ENCODE data around the gene ZFP69B. TPM values are rescaled to one million over a fixed set of nuclear protein-coding genes. Genes with fewer than 3 reads are reported as not detected.
A peak's percentile ranks its signal among the peaks of the same experiment; 100 is the strongest.

The ZFP69B gene
- total and polyA plus RNA-seq, 10 of the 15 experiments (the other 5 are each of a cell fraction or from before 2014, with no cell fraction given) = 1.3 to 5.7 (median 3.4) TPM

DNA sequence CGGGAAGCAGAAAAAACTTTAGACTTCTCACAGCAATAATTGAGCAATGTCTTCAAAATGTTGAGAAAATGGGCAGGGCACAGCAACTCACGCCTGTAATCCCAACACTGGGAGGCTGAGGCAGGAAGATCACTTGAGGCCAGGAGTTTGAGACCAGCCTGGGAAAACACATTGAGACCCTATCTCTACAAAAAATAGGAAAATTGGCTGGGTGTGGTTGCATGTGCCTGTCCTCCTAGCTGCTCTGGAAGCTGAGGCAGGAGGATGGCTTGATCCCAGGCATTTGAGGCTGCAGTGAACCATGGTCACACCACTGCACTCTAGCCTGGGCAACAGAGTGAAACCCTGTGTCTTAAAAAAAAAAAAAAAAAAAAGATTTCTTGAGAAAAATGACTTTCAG is 19.1 kb downstream of the ZFP69B start:
- H4K20me1 ChIP-seq (ENCODE audit: control insufficient read depth, insufficient read depth) = no peaks in the 10 kb centered on the region
- POLR2A ChIA-PET = no interaction called here
- H3K27ac ChIP-seq (ENCODE audit: control insufficient read depth, insufficient read depth) = no peak overlapping the region
- H2AFZ ChIP-seq (ENCODE audit: control insufficient read depth, low read depth, low read length) = no peak overlapping the region
- H3K9ac ChIP-seq (ENCODE audit: control insufficient read depth, insufficient read depth, low read length) = no peak overlapping the region
- RAD21 ChIA-PET (ENCODE audit: unreplicated experiment) = no interaction called here
- no peak for TF ChIP-seq SP1 (IDR thresholded peaks at IDR 0.05; ENCODE audit: low read depth, low read length)
- no peak for TF ChIP-seq ASH2L (IDR thresholded peaks at IDR 0.05; ENCODE audit: borderline replicate concordance, low read depth)
- no peak for TF ChIP-seq MXI1 (IDR thresholded peaks at IDR 0.05; ENCODE audit: low read depth, low read length)
- FAIRE-seq = no peak
- ATAC-seq = no peak
- no peak for DNase-seq (ENCODE audit: low read depth, low spot score)
- H3K9me3 ChIP-seq (replicated peaks; ENCODE audit: control insufficient read depth, insufficient read depth, low read length) = peaks cover 30% of the 10 kb centered on the region
- CTCF ChIA-PET = interaction anchor here (1.8 kb wide), 1 partner anchor 31 kb away, joined by 6 read pairs; no protein-coding TSS in a partner anchor
- no peak overlapping the region for H3K4me3 ChIP-seq
- H3K79me2 ChIP-seq (ENCODE audit: control insufficient read depth, insufficient read depth, low read length) = no peaks in the 10 kb centered on the region
- no TSS peak for BruUV-seq (replicated peaks)
- SMC1A ChIA-PET (ENCODE audit: uncharacterized antibody, unreplicated experiment) = interaction anchor here (1.0 kb wide), 1 partner anchor 19 kb away, joined by 3 read pairs; the partner anchor contains the start of gene ZFP69B
- no peak overlapping the region for H3K4me2 ChIP-seq (ENCODE audit: control insufficient read depth, insufficient read depth)
- no peaks in the 10 kb centered on the region for H3K27me3 ChIP-seq (replicated peaks in 1 of 2; ENCODE audit: control insufficient read depth in 2 of 2, insufficient read depth in 2 of 2, low read length in 1 of 2)
- no peaks in the 10 kb centered on the region for H3K4me1 ChIP-seq (ENCODE audit: control insufficient read depth, insufficient read depth, low read length)
- in situ Hi-C loops (cut with MboI) (no loop called here), intact Hi-C loops (cut with micrococcal nuclease; ENCODE audit: unreplicated experiment) (no loop called here)
- WGBS (ENCODE audit: insufficient coverage, insufficient replicate concordance, low lambda C conversion rate, missing lambda C conversion rate) = 94% methylated on average over 2 of the region's 2 CpGs
- no peaks in the 10 kb centered on the region for H3K36me3 ChIP-seq (ENCODE audit: control insufficient read depth in 2 of 2, insufficient read depth in 2 of 2, low read length in 1 of 2)

DNA sequence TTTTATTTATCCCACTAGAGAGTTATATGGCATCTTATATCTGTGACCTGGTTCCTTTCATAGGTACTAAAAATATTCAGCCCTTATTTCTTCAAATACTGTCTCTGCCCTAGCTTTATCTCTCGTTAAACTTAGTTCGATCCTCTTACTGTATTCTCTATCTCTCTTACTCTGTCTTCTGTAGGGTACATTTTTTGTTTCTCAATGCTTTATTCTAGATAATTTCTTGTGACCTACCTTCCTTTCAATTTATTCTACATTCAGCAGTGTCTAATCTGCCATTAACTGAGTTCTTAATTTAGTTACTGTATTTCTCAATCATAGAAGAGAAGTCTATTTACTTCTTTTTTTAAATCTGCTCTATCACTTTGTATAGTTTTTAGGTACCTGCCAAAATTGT is 25.0 kb downstream of the ZFP69B start:
- no peak overlapping the region for H3K9ac ChIP-seq (ENCODE audit: control insufficient read depth, insufficient read depth, low read length)
- SMC1A ChIA-PET (ENCODE audit: uncharacterized antibody, unreplicated experiment) = interaction anchor here (1.4 kb wide), 1 partner anchor 20 kb away, joined by 3 read pairs; no protein-coding TSS in a partner anchor
- no peak overlapping the region for H3K4me3 ChIP-seq
- H3K27ac ChIP-seq (ENCODE audit: control insufficient read depth, insufficient read depth) = no peak overlapping the region
- FAIRE-seq (no peak), ATAC-seq (no peak), DNase-seq (ENCODE audit: low read depth, low spot score) (no peak)
- WGBS (ENCODE audit: insufficient coverage, insufficient replicate concordance, low lambda C conversion rate, missing lambda C conversion rate) = 97% methylated on average over 2 of the region's 2 CpGs
- no peak overlapping the region for H2AFZ ChIP-seq (ENCODE audit: control insufficient read depth, low read depth, low read length)
- in situ Hi-C loops (cut with MboI) (no loop called here), intact Hi-C loops (cut with micrococcal nuclease; ENCODE audit: unreplicated experiment) (no loop called here)
- no TSS peak for BruUV-seq (replicated peaks)
- no peaks in the 10 kb centered on the region for H3K4me1 ChIP-seq (ENCODE audit: control insufficient read depth, insufficient read depth, low read length)
- no peaks in the 10 kb centered on the region for H4K20me1 ChIP-seq (ENCODE audit: control insufficient read depth, insufficient read depth)
- H3K9me3 ChIP-seq (replicated peaks; ENCODE audit: control insufficient read depth, insufficient read depth, low read length) = peaks cover 13% of the 10 kb centered on the region; the same call in 2 of the 3 replicates
- TF ChIP-seq ZZZ3 (IDR thresholded peaks at IDR 0.05; ENCODE audit: control insufficient read depth, insufficient read length, low read depth) = no peak
- no peak for TF ChIP-seq CEBPB (IDR thresholded peaks at IDR 0.05; ENCODE audit: borderline replicate concordance in 1 of 2, low read depth in 2 of 2, low read length in 2 of 2)
- TF ChIP-seq, protein P1, sequence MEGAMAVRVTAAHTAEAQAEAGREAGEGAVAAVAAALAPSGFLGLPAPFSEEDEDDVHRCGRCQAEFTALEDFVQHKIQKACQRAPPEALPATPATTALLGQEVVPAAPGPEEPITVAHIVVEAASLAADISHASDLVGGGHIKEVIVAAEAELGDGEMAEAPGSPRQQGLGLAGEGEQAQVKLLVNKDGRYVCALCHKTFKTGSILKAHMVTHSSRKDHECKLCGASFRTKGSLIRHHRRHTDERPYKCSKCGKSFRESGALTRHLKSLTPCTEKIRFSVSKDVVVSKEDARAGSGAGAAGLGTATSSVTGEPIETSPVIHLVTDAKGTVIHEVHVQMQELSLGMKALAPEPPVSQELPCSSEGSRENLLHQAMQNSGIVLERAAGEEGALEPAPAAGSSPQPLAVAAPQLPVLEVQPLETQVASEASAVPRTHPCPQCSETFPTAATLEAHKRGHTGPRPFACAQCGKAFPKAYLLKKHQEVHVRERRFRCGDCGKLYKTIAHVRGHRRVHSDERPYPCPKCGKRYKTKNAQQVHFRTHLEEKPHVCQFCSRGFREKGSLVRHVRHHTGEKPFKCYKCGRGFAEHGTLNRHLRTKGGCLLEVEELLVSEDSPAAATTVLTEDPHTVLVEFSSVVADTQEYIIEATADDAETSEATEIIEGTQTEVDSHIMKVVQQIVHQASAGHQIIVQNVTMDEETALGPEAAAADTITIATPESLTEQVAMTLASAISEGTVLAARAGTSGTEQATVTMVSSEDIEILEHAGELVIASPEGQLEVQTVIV (IDR thresholded peaks at IDR 0.05; ENCODE audit: borderline replicate concordance, partially characterized antibody) = no peak
- TF ChIP-seq FOXM1 (IDR thresholded peaks at IDR 0.05; ENCODE audit: low read depth, low read length) = no peak
- no peak for TF ChIP-seq MEF2B (IDR thresholded peaks at IDR 0.05; ENCODE audit: partially characterized antibody, poor library complexity, severe bottlenecking)
- TF ChIP-seq, protein P2, sequence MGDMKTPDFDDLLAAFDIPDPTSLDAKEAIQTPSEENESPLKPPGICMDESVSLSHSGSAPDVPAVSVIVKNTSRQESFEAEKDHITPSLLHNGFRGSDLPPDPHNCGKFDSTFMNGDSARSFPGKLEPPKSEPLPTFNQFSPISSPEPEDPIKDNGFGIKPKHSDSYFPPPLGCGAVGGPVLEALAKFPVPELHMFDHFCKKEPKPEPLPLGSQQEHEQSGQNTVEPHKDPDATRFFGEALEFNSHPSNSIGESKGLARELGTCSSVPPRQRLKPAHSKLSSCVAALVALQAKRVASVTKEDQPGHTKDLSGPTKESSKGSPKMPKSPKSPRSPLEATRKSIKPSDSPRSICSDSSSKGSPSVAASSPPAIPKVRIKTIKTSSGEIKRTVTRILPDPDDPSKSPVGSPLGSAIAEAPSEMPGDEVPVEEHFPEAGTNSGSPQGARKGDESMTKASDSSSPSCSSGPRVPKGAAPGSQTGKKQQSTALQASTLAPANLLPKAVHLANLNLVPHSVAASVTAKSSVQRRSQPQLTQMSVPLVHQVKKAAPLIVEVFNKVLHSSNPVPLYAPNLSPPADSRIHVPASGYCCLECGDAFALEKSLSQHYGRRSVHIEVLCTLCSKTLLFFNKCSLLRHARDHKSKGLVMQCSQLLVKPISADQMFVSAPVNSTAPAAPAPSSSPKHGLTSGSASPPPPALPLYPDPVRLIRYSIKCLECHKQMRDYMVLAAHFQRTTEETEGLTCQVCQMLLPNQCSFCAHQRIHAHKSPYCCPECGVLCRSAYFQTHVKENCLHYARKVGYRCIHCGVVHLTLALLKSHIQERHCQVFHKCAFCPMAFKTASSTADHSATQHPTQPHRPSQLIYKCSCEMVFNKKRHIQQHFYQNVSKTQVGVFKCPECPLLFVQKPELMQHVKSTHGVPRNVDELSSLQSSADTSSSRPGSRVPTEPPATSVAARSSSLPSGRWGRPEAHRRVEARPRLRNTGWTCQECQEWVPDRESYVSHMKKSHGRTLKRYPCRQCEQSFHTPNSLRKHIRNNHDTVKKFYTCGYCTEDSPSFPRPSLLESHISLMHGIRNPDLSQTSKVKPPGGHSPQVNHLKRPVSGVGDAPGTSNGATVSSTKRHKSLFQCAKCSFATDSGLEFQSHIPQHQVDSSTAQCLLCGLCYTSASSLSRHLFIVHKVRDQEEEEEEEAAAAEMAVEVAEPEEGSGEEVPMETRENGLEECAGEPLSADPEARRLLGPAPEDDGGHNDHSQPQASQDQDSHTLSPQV (IDR thresholded peaks at IDR 0.05) = no peak
- peak; percentile 31; the same call in 1 of the 2 replicates for TF ChIP-seq CBX3 (IDR thresholded peaks at IDR 0.05; ENCODE audit: borderline replicate concordance, low read depth)
- POLR2A ChIA-PET = no interaction called here
- H3K4me2 ChIP-seq (ENCODE audit: control insufficient read depth, insufficient read depth) = no peak overlapping the region
- H3K27me3 ChIP-seq (replicated peaks in 1 of 2; ENCODE audit: control insufficient read depth in 2 of 2, insufficient read depth in 2 of 2, low read length in 1 of 2) = no peaks in the 10 kb centered on the region
- no peaks in the 10 kb centered on the region for H3K79me2 ChIP-seq (ENCODE audit: control insufficient read depth, insufficient read depth, low read length)
- H3K36me3 ChIP-seq (ENCODE audit: control insufficient read depth in 2 of 2, insufficient read depth in 2 of 2, low read length in 1 of 2) = no peaks in the 10 kb centered on the region
- RAD21 ChIA-PET (ENCODE audit: unreplicated experiment) = no interaction called here
- CTCF ChIA-PET = no interaction called here

All from GM12878 (cell line).